ENCODE measurements around the gene HPS3.

HPS3 gene

GRCh38 chr3:149086232-149086988, 43.0 kb upstream of the HPS3 start, which contains the start of gene HLTF:
TSS of gene HLTF (minus strand) at chr3:149086533. CDS start at chr3:149086336, 197 bp downstream.
- peak; percentile 98 for DNase-seq
- no peak for TF ChIP-seq CTCF (IDR thresholded peaks at IDR 0.05; ENCODE audit: low read depth, low read length, missing control alignments)
- in situ Hi-C loops (cut with HindIII; ENCODE audit: low pct_ligation_motif_present, low sequenced_read_pairs): no loop called here
- no peaks in the 10 kb centered on the region for H3K27me3 ChIP-seq (replicated peaks)
- H3K36me3 ChIP-seq (replicated peaks): no peaks in the 10 kb centered on the region
- H3K4me3 ChIP-seq (ENCODE audit: low read depth, low read length): peak within 1 kb of the TSS; percentile 91
- peak within 1 kb of the TSS; percentile 41 for H3K27ac ChIP-seq

- in situ Hi-C loops (cut with HindIII; ENCODE audit: low pct_ligation_motif_present, low sequenced_read_pairs): no loop called here
- no peak overlapping the region for H3K4me3 ChIP-seq (ENCODE audit: low read depth, low read length)
- TF ChIP-seq CTCF (IDR thresholded peaks at IDR 0.05; ENCODE audit: low read depth, low read length, missing control alignments): no peak
- H3K36me3 ChIP-seq (replicated peaks): no peaks in the 10 kb centered on the region
- DNase-seq: no peak
- H3K27me3 ChIP-seq (replicated peaks): no peaks in the 10 kb centered on the region
- no peak overlapping the region for H3K27ac ChIP-seq
These were observed 42.2 kb upstream of the HPS3 start for GRCh38 chr3:149087208-149087607.

GRCh38 chr3:149089395-149089794, 40.0 kb upstream of the HPS3 start:
- TF ChIP-seq CTCF (IDR thresholded peaks at IDR 0.05; ENCODE audit: low read depth, low read length, missing control alignments): no peak
- in situ Hi-C loops (cut with HindIII; ENCODE audit: low pct_ligation_motif_present, low sequenced_read_pairs): no loop called here
- no peak for DNase-seq
- Histone ChIP-seq H3K27me3 (replicated peaks) (no peaks in the 10 kb centered on the region), H3K36me3 (replicated peaks) (no peaks in the 10 kb centered on the region), H3K27ac (no peak overlapping the region), H3K4me3 (ENCODE audit: low read depth, low read length) (no peak overlapping the region)

GRCh38 chr3:149090461-149090860, 39.0 kb upstream of the HPS3 start:
- in situ Hi-C loops (cut with HindIII; ENCODE audit: low pct_ligation_motif_present, low sequenced_read_pairs): no loop called here
- Histone ChIP-seq H3K27me3 (replicated peaks) (no peaks in the 10 kb centered on the region), H3K4me3 (ENCODE audit: low read depth, low read length) (no peak overlapping the region), H3K36me3 (replicated peaks) (no peaks in the 10 kb centered on the region), H3K27ac (no peak overlapping the region)
- no peak for TF ChIP-seq CTCF (IDR thresholded peaks at IDR 0.05; ENCODE audit: low read depth, low read length, missing control alignments)
- no peak for DNase-seq

- in situ Hi-C loops (cut with HindIII; ENCODE audit: low pct_ligation_motif_present, low sequenced_read_pairs): no loop called here
- Histone ChIP-seq H3K4me3 (ENCODE audit: low read depth, low read length) (no peak overlapping the region), H3K27ac (no peak overlapping the region), H3K36me3 (replicated peaks) (no peaks in the 10 kb centered on the region), H3K27me3 (replicated peaks) (no peaks in the 10 kb centered on the region)
- TF ChIP-seq CTCF (IDR thresholded peaks at IDR 0.05; ENCODE audit: low read depth, low read length, missing control alignments): no peak
- no peak for DNase-seq
These were observed 38.5 kb upstream of the HPS3 start for GRCh38 chr3:149090907-149091306.

GRCh38 chr3:149091983-149092382, 37.5 kb upstream of the HPS3 start:
- in situ Hi-C loops (cut with HindIII; ENCODE audit: low pct_ligation_motif_present, low sequenced_read_pairs): no loop called here
- TF ChIP-seq CTCF (IDR thresholded peaks at IDR 0.05; ENCODE audit: low read depth, low read length, missing control alignments): no peak
- no peak for DNase-seq
- Histone ChIP-seq H3K27ac (no peak overlapping the region), H3K36me3 (replicated peaks) (no peaks in the 10 kb centered on the region), H3K27me3 (replicated peaks) (no peaks in the 10 kb centered on the region), H3K4me3 (ENCODE audit: low read depth, low read length) (no peak overlapping the region)
